NB4 (cell line): ENCODE data around the gene ZNF628.
A peak's percentile ranks its signal among the peaks of the same experiment; 100 is the strongest.

Source experiments
- DNase-seq: peaks from one replicate; pipeline ENCODE4 v3.0.0; 2010; ENCODE audit warnings: low read depth
- H3K4me3 ChIP-seq: one replicate; pipeline ENCODE4 v1.5.1; 2011; ENCODE audit warnings: mild to moderate bottlenecking, low read depth, low read length, moderate library complexity
- CTCF ChIP-seq: IDR thresholded peaks from one replicate; pipeline ENCODE4 v1.5.1; 2012; ENCODE audit warnings: low read depth, low read length
- MAX ChIP-seq: IDR thresholded peaks from 2 replicates; pipeline ENCODE4 v1.6.1; 2011; ENCODE audit warnings: low read depth, low read length
- MYC ChIP-seq: IDR thresholded peaks from 2 replicates; pipeline ENCODE4 v1.6.1; 2011; ENCODE audit warnings: low read depth, low read length
- POLR2A ChIP-seq: IDR thresholded peaks from 2 replicates; pipeline ENCODE4 v1.6.1; 2011; ENCODE audit warnings: mild to moderate bottlenecking; ENCODE audit not compliant: insufficient read length; ENCODE audit errors: extremely low read depth

The ZNF628 gene

GRCh38 chr19:55466241-55466614, 10.2 kb upstream of the ZNF628 start:
- no peak for TF ChIP-seq CTCF
- TF ChIP-seq MYC, result no peak
- no peak for TF ChIP-seq POLR2A
- no peak for TF ChIP-seq MAX
- no peak overlapping the region for H3K4me3 ChIP-seq
- DNase-seq, result no peak

- peak; percentile 45 for DNase-seq
- TF ChIP-seq MYC (no peak), CTCF (peak; percentile 74), POLR2A (no peak)
- H3K4me3 ChIP-seq, result no peak overlapping the region
Observed at GRCh38 chr19:55467236-55468053, 9.0 kb upstream of the ZNF628 start.

- no peak for DNase-seq
- TF ChIP-seq POLR2A (no peak), MAX (no peak), CTCF (no peak), MYC (no peak)
Observed at GRCh38 chr19:55468054-55468393, 8.4 kb upstream of the ZNF628 start.

GRCh38 chr19:55471266-55471665, 5.2 kb upstream of the ZNF628 start:
- H3K4me3 ChIP-seq, result no peak overlapping the region
- TF ChIP-seq CTCF (no peak), MAX (no peak), MYC (no peak), POLR2A (no peak)
- no peak for DNase-seq

More at GRCh38 chr19:55468054-55468393, 8.4 kb upstream of the ZNF628 start:
- no peak overlapping the region for H3K4me3 ChIP-seq

GRCh38 chr19:55472463-55472862, 4.0 kb upstream of the ZNF628 start:
- no peak for DNase-seq
- H3K4me3 ChIP-seq, result no peak overlapping the region
- TF ChIP-seq MAX, result no peak
- no peak for TF ChIP-seq CTCF
